Astrocyte of the hippocampus (primary cell): Measurements from ENCODE around the gene OR8B8.
"Not testable (repeated sequence)": the region's sequence is repeated elsewhere in the genome, so short reads cannot be mapped to it uniquely, and the experiment has no call there.

Experiments used
- DNase-seq: peaks from one replicate; pipeline ENCODE4 v3.0.0; 2011; ENCODE audit warnings: low read depth, low spot score

OR8B8 gene, protein sequence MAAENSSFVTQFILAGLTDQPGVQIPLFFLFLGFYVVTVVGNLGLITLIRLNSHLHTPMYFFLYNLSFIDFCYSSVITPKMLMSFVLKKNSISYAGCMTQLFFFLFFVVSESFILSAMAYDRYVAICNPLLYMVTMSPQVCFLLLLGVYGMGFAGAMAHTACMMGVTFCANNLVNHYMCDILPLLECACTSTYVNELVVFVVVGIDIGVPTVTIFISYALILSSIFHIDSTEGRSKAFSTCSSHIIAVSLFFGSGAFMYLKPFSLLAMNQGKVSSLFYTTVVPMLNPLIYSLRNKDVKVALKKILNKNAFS

DNA sequence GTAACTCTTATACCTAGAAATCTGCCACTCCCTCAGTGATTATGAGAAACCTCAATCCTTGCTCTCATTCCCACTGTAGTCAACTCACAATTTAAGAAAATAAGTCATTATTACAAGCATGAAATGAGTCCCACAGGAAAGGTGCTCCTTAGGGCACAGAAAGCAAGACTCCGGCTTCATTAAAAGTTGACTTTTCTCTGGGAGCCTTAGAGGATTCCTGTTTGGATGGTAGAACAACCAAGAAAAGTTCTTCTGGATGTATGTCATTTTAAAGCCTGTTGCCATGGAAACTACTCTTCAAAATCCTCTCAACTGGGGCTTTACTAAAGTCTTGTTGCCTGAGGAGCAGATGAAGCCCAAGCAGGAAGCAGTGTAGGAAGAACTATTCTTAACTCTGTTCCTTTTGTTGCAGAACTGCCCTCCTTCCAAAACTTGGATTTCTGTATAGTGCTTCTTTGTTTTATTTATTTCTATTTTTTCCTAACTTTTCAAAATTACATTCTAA lies at the start of gene OR8B8:
Gene OR8B8, minus strand, starts transcription at position 51 of the 505 bp plus-strand sequence. CDS start 4,611 bp downstream, outside the sequence.
- no peak for DNase-seq

GRCh38 chr11:124493016-124493655 lies 47.6 kb upstream of the OR8B8 start:
- no peak for DNase-seq

DNA sequence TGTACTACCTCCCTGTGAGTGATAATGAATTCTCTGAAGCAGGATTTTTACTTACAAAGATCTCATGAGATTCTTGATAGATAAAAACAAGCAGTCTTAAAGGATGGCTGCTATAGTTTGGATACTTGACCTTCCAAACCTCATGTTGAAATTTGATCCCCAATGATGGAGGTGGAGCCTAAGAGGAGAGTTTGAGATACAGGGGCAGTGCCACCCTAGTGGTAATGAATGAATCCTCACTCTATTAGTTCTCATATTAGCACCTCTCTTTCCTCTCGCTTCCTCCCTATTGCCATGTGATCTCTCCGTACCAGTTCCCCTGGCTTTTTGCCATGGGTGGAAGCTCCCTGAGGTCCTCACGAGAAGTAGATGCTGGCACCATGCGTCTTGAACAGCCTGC lies 37.9 kb upstream of the OR8B8 start:
- DNase-seq, result no peak

DNA sequence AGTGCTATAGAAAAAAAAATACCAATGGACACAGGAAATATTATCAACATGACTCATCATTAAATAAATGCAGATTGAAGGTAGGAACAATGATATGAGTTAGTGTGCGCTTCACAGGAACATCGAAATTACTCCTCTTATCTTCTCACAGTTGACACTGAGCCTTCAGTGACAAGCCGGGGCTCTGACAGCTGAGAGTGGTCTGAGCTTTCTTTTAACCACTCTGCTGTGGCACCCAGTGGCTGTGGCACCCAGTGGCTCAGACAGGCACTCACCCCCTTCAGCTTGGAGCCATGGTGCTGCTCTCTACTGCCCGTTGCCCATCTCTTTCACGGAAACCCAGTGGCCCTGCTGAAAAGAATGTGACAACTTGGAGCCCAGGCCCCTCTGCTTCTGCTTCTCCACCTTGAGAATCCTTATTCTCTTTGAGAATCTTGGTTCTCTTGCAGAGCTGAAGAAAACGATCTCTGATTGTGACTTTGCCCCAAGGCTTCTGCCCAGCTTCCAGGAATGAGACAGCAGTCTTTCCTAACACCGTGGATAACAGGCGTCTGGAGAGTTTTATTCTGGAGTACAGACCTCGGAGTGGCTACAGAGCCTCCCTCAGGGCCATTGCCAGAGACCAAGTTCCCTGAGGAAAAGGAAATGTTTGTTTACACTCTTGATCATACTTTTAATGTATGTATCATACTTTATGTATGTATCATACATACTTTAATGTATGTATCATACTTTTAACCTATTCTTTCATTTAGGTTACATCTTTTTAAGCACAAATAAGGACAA lies 37.1 kb upstream of the OR8B8 start:
- DNase-seq, result peak; percentile 11

DNA sequence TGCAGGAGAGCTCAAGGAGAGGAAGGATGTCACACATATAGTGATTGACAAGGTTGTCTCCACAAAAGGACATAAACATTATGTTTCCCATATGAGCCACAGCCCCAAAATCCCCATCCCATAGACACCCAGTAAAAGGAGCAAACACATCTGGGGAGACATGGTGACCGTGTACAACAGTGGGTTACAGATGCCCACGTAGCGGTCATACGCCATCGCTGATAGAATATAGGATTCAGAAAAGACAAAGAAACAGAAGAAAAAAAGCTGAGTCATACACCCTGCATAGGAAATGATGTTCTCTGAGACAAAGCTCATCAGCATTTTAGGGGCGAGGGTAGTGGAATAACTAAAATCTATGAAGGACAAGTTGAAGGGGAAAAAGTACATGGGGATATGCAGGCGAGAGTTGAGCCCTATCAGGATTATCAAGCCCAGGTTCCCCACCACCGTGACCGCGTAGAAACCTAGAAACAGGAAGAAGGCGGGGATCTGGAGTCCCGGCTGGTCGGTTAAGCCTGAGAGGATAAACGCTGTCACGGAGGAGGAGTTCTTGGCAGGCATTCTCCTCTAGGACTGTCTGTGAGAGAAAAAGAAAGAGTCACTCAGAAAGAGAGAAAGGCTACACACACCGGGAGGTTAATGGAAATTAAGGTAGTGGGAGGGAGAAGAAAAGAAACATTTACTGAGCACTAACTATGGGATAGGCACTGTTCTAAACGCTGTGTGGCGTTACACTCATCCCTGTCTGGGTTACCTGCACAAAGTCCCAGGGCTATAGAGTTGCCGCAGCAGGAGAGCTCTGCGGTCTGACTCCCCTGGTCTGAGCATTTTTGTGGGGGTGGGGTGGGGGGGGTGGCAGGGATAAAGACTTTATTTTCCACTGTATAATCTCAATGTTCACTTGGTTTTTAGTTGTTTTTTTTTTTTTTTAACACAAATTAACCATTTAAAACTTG lies 36.1 kb upstream of the OR8B8 start:
- DNase-seq, result peak; percentile 46

DNA sequence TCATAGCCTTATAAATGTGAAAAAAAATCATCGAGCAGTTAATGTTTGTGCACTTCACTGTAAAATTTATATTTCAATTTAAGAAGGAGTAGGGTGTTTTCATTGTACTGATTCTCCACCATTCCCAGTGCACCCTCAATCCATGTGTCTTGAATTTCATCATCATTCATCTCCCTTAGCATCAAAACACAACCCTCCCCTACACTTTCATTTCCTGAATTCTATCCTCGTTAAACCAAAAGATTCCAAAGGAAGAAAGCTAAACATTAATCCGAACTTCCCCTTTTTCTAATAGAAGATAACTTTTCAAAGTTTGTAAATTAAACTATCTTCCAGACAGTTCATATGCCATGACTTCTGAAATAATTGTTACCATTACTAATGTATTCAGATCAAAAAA lies 34.1 kb upstream of the OR8B8 start:
- DNase-seq, result no peak

GRCh38 chr11:124475265-124475664 lies 29.8 kb upstream of the OR8B8 start:
- no peak for DNase-seq

- DNase-seq, result no peak
These were observed 29.3 kb upstream of the OR8B8 start for GRCh38 chr11:124474779-124475178.

DNA sequence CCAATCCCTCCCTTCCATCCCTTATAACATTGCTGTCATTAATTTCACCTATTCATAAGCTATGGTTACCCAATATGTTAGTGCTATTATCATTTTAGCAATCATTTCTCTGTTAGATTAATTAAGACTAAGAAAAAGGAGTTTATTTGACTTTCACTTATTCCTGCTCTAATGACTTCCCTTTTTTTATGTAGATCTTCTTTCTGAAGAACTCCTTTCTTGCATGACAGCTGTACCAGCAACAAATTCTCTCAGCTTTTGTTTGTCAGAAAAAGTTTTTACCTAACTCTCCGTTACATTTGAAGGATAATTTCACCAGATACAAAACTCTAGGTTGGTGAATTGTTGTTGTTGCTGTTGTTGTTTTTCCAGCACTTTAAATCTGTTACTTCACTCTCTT lies 28.6 kb upstream of the OR8B8 start:
- DNase-seq, result no peak

DNA sequence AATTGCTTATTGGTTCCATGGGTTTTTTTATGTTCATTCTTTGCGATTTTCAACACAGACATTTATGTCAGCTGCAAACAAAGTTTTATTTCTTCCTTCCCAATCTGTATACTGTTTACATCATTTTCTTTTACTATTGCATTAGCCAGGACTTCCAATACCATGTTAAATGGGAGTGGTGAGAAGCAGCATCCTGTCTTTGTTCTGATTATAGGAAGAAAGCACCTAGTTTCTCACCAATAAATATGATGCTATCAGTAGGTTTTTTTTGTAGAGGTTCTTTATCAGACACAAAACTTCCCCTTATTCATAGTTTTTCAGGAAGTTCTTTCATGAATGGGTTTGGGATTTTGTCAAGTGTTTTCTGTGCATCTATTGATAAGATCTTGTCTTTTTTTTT lies 28.0 kb upstream of the OR8B8 start:
- DNase-seq, result no peak

DNA sequence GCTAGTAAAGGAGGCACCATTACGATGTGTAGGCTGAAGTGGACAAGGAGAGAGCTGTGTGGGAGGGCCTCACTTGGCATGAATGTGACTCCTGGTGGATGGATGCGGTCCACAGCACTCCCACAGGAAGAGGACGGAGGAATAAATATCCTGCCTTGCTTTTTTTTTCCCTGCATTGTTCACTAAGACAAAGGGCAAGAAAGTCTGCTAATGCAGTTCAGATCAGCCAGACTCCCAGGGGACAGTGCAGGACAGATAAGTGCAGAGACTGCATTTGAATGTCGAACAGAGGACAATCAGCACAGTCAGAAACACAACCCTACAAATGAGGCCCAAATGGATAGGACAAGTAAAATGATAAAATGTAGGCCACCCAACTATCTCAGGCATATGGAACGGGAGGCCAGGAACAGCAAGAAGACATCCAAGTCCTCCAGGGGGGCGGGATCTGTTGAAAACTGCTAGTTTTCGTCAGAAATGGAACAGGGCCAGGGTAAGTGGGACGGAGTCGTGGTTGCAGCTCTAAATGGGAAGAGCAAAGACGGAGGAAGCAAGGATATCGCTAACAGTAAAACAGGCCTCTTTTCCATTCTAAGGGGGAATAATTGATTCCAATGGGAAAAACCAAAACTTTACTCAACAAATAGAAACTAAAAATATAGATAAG lies 25.2 kb upstream of the OR8B8 start:
- DNase-seq, result no peak

GRCh38 chr11:124467381-124467927 lies 22.0 kb upstream of the OR8B8 start:
- DNase-seq, result peak; percentile 7

DNA sequence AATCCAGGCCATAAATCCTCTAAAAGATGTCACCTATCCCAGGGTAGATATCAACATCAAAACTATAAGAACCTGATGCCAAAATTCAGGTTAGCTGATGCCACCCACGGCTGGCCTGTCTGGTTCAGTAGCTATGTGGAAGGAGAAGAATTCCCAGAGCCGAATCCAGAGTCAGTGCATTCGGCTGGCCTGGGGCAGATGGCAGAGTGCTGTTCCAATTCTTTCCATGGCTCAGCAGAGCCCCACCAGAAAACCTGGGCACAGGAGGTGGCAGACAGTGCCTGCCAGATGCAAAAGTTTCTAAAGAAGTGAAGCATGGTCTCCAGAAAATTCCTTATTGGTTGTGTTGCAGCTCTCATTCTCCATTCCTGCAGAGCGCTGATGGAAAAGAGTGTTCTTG lies 19.9 kb upstream of the OR8B8 start:
- DNase-seq, result no peak

DNA sequence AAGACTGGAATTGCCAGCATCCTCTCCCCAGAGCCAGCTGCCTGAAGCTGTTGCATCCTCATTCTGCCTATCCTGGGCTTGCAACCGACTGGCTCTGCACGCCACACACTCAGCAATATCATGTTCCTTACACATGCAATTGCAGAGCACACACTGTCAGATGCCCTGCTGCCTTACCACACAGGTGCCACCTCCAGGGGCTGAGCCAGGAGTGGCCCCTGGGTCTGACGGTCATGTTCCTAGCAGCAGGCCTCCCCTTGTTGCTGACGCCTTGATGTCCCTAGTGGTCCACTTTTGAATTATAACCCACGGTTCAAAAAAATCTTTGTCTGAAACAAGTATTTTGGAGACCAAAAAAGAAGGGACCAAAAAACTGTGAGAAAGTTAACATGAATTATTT lies 18.5 kb upstream of the OR8B8 start:
- no peak for DNase-seq

GRCh38 chr11:124463324-124463723 lies 17.8 kb upstream of the OR8B8 start:
- DNase-seq, result no peak

- DNase-seq, result no peak
These were observed 15.0 kb upstream of the OR8B8 start for GRCh38 chr11:124460459-124460858.

DNA sequence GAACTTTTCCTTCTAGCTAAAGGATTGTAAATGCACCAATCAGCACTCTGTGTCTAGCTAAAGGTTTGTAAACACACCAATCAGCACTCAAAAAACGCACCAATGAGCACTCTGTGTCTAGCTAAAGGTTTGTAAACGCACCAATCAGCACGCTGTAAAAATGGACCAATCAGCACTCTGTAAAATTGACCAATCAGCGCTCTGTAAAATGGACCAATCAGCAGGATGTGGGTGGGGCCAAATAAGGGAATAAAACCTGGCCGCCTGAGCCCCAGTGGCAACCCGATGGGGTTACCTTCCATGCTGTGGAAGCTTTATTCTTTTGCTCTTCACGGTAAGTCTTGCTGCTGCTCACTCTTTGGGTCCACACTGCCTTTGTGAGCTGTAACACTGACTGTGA lies 13.9 kb upstream of the OR8B8 start:
- not testable (repeated sequence) for DNase-seq

DNA sequence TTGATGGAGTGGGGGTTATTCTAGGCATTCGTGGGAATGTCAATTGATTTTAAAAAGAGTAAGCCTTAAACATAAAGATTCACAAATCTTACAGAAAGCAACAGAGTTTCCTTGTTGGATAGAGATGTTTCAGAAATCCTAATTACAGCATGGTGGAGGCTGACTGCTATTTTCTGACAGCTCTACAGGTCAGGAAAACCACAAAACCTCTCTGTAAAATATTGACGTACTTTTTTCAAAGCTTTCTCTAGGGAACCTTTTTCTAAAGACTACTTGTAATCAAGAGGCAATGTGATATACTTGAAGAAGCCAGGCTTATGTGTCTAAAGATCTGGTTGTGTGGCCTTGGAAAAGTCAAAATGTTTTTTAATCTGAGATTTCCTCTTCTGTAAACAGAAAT lies 9.1 kb upstream of the OR8B8 start:
- DNase-seq, result no peak

DNA sequence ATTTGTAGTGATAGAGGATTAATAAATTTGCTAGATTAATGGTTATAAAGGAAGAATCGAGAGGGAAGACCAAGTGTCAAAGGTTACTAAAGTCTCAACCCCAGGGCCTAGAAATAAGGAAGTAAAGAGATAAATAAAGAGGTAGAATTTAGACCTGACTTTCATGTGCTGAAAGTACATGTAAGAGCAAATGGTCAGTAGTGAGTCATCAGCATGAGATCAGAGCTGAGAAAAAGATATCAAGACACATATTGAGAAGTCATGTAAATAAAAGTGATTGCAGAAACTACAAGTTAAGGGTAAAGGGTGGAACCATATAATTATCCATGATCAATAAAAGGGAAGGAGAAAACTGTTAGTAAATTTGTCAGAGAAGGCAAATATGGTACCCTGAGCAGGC lies 1.4 kb upstream of the OR8B8 start:
- DNase-seq, result no peak

- DNase-seq, result no peak
These were observed 2.6 kb downstream of the OR8B8 start for GRCh38 chr11:124442847-124443246.
